IMR-90 (cell line): ENCODE results near the gene SH3TC1. TPM values are rescaled to one million over a fixed set of nuclear protein-coding genes. Genes with fewer than 3 reads are reported as not detected.

ENCODE experiments used
- ATAC-seq: fragments of 200-7000 bp; cut with Tn5 transposase; 2 replicates; pipeline ENCODE4 v1.9.1; 2020; ENCODE audit warnings: low read depth, mild to moderate bottlenecking, moderate library complexity
- BruUV-seq: library from RNA; stranded (reverse); fragments of 400-500 nt; replicated peaks from 2 replicates; lab custom pipeline; 2021; lab: Mats Ljungman, UMichigan
- CTCF ChIA-PET: fragments of 300-600 bp; formaldehyde crosslinking; extraction: SDS; loops from one replicate; lab custom pipeline; 2021; ENCODE audit warnings: antibody characterized with exemption; lab: Yijun Ruan, JAX
- POLR2A ChIA-PET: fragments of 300-600 bp; sonication (Branson Sonifier 250); formaldehyde crosslinking; loops from one replicate; lab custom pipeline; 2022; ENCODE audit warnings: antibody characterized with exemption; ENCODE audit not compliant: unreplicated experiment; lab: Charles Lee
- DNase-seq: peaks from one replicate; pipeline ENCODE4 v3.0.0; 2013
- H2AFZ ChIP-seq: replicated peaks from 2 replicates; pipeline ENCODE3; 2013; ENCODE audit warnings: low read length, mild to moderate bottlenecking; ENCODE audit not compliant: poor library complexity
- H2AK5ac ChIP-seq: 2 replicates; pipeline ENCODE4 v1.6.1; 2013; ENCODE audit warnings: low read depth, low read length, inconsistent platforms
- H2AK9ac ChIP-seq: replicated peaks from 2 replicates; pipeline ENCODE3; 2013; ENCODE audit warnings: mild to moderate bottlenecking, low read depth, low read length, moderate library complexity; ENCODE audit not compliant: poor library complexity
- H2BK120ac ChIP-seq: 2 replicates; pipeline ENCODE4 v1.6.1; 2013; ENCODE audit warnings: low read depth, low read length, inconsistent platforms
- H2BK15ac ChIP-seq: 3 replicates; pipeline ENCODE4 v1.6.1; 2013; ENCODE audit warnings: low read depth, low read length, inconsistent platforms
- H2BK20ac ChIP-seq: 2 replicates; pipeline ENCODE4 v1.6.1; 2013; ENCODE audit warnings: low read depth, mild to moderate bottlenecking, inconsistent platforms, low read length, moderate library complexity
- H2BK5ac ChIP-seq: 2 replicates; pipeline ENCODE4 v1.6.1; 2013; ENCODE audit warnings: mild to moderate bottlenecking, low read depth, low read length, inconsistent platforms; ENCODE audit not compliant: poor library complexity, severe bottlenecking
- H3K14ac ChIP-seq: replicated peaks from 2 replicates; pipeline ENCODE4 v1.6.1; 2013; ENCODE audit warnings: low read depth, low read length, inconsistent platforms
- H3K18ac ChIP-seq: 2 replicates; pipeline ENCODE4 v1.6.1; 2013; ENCODE audit warnings: low read depth, low read length, control low read depth
- H3K23ac ChIP-seq: 2 replicates; pipeline ENCODE4 v1.6.1; 2013; ENCODE audit warnings: low read depth, low read length, inconsistent platforms
- H3K27ac ChIP-seq: 2 replicates; pipeline ENCODE4 v1.5.1; 2013; ENCODE audit warnings: mild to moderate bottlenecking, control low read depth, low read length; ENCODE audit not compliant: insufficient read depth
- H3K27me3 ChIP-seq: 2 replicates; pipeline ENCODE4 v1.6.1; 2013; ENCODE audit warnings: low read length; ENCODE audit not compliant: control insufficient read depth, insufficient read depth
- H3K36me3 ChIP-seq: 2 replicates; pipeline ENCODE4 v1.6.1; 2013; ENCODE audit warnings: low read length, mixed read lengths; ENCODE audit not compliant: control insufficient read depth, insufficient read depth
- H3K4ac ChIP-seq: 2 replicates; pipeline ENCODE4 v1.6.1; 2013; ENCODE audit warnings: low read depth, low read length, inconsistent platforms
- H3K4me1 ChIP-seq: 2 replicates; pipeline ENCODE4 v1.6.1; 2013; ENCODE audit warnings: low read length, mixed read lengths; ENCODE audit not compliant: control insufficient read depth, insufficient read depth
- H3K4me2 ChIP-seq: 2 replicates; pipeline ENCODE4 v1.6.1; 2013; ENCODE audit warnings: low read depth, mild to moderate bottlenecking, control low read depth, low read length, moderate library complexity
- H3K4me3 ChIP-seq: 2 replicates; pipeline ENCODE4 v1.5.1; 2013; ENCODE audit warnings: low read depth, mild to moderate bottlenecking, control low read depth, low read length, moderate library complexity; ENCODE audit not compliant: insufficient read depth
- H3K56ac ChIP-seq: 2 replicates; pipeline ENCODE4 v1.6.1; 2013; ENCODE audit warnings: low read length, inconsistent platforms; ENCODE audit not compliant: insufficient read depth; ENCODE audit errors: extremely low read depth
- H3K79me1 ChIP-seq, 2 experiments: 2 replicates each; pipeline ENCODE4 v1.6.1; 2013; ENCODE audit warnings: low read length in 2 of 2, inconsistent platforms in 1 of 2, low read depth in 1 of 2
- H3K9ac ChIP-seq: 2 replicates; pipeline ENCODE4 v1.6.1; 2013; ENCODE audit warnings: low read depth, low read length, control low read depth
- H3K9me1 ChIP-seq: 2 replicates; pipeline ENCODE4 v1.6.1; 2013; ENCODE audit warnings: low read length, inconsistent platforms; ENCODE audit not compliant: insufficient read depth
- H3K9me3 ChIP-seq: 2 replicates; pipeline ENCODE4 v1.6.1; 2013; ENCODE audit warnings: low read length; ENCODE audit not compliant: control insufficient read depth, insufficient read depth
- H4K20me1 ChIP-seq: 2 replicates; pipeline ENCODE4 v1.6.1; 2013; ENCODE audit warnings: low read length, inconsistent platforms; ENCODE audit not compliant: insufficient read depth
- H4K5ac ChIP-seq: 2 replicates; pipeline ENCODE4 v1.6.1; 2013; ENCODE audit warnings: mild to moderate bottlenecking, low read depth, low read length, control low read depth
- H4K8ac ChIP-seq, 2 experiments: 2 replicates each; pipeline ENCODE4 v1.6.1; 2013; ENCODE audit warnings: low read depth in 2 of 2, low read length in 2 of 2, control low read depth in 1 of 2, inconsistent platforms in 1 of 2
- H4K91ac ChIP-seq: 2 replicates; pipeline ENCODE4 v1.6.1; 2013; ENCODE audit warnings: low read depth, low read length, inconsistent platforms; ENCODE audit not compliant: insufficient read depth
- BHLHE40 ChIP-seq: fragments of 150-350 bp; IDR thresholded peaks from 2 replicates; pipeline ENCODE4 v1.6.1; 2016; ENCODE audit warnings: mild to moderate bottlenecking, low read depth, low read length
- CHD1 ChIP-seq: IDR thresholded peaks from 2 replicates; pipeline ENCODE4 v1.6.1; 2012; ENCODE audit warnings: low read depth, low read length, improper control_type of control experiment
- FOS ChIP-seq: fragments of 150-350 bp; IDR thresholded peaks from 2 replicates; pipeline ENCODE4 v1.6.1; 2016; ENCODE audit warnings: low read depth, low read length
- MXI1 ChIP-seq: IDR thresholded peaks from 2 replicates; pipeline ENCODE4 v1.6.1; 2012; ENCODE audit warnings: low read depth, mild to moderate bottlenecking, low read length, moderate library complexity, borderline replicate concordance
- RCOR1 ChIP-seq: IDR thresholded peaks from 2 replicates; pipeline ENCODE4 v1.6.1; 2012; ENCODE audit warnings: mild to moderate bottlenecking, low read length, improper control_type of control experiment; ENCODE audit not compliant: insufficient replicate concordance
- SMC3 ChIP-seq: fragments of 150-350 bp; IDR thresholded peaks from 2 replicates; pipeline ENCODE4 v1.6.1; 2016; ENCODE audit warnings: low read depth, mild to moderate bottlenecking, antibody characterized with exemption, low read length, moderate library complexity
- WGBS, 2 experiments: methylation state at CpG; one replicate each; pipeline versions ENCODE4 v1.1.5 to v1.1.7; 2013; ENCODE audit warnings: missing lambda C conversion rate in 2 of 2; ENCODE audit not compliant: insufficient read length in 1 of 2; ENCODE audit errors: extremely low coverage in 2 of 2; 5-methylcytosine and 5-hydroxymethylcytosine counted together
- dilution Hi-C: fragments of 300-500 bp; cut with HindIII; formaldehyde crosslinking; loops from one replicate; pipeline ENCODE4 v1.14.3; 2018; ENCODE audit warnings: low sequenced_read_pairs; ENCODE audit not compliant: unreplicated experiment
- in situ Hi-C: fragments of 300-500 bp; cut with MboI; formaldehyde crosslinking; loops from 3 replicates; pipeline ENCODE4 v1.14.3; 2019; ENCODE audit warnings: low sequenced_read_pairs, inconsistent platforms, mixed read lengths
- intact Hi-C: fragments of 100-400 bp; cut with micrococcal nuclease; formaldehyde crosslinking; loops from 2 replicates; pipeline ENCODE4 v1.10.0; 2022
- polyA plus RNA-seq, 3 experiments: library from polyadenylated mRNA; depleted of rRNA; stranded (reverse); fragments of >200 nt; gene quantifications; 2 replicates each; pipeline ENCODE4 v1.2.3, GENCODE V29; 2012; ENCODE audit warnings: low replicate concordance in 1 of 3
- total RNA-seq: library from RNA; depleted of rRNA; stranded (reverse); fragments of >200 nt; gene quantifications from 2 replicates; pipeline ENCODE4 v1.2.3, GENCODE V29; 2012

The SH3TC1 gene
- total and polyA plus RNA-seq, 2 of the 4 experiments (the other 2 are of a cell fraction) = 1.6 to 2.2 TPM

- TF ChIP-seq FOS = no peak
- TF ChIP-seq RCOR1 = no peak
- no peak for TF ChIP-seq SMC3
These were observed 42.5 kb upstream of the SH3TC1 start (continued) for GRCh38 chr4:8156617-8157016.

- Histone ChIP-seq H2AK9ac (no peak overlapping the region), H3K23ac (no peak overlapping the region), H3K56ac (no peak overlapping the region), H4K8ac (no peak overlapping the region), H3K27me3 (peaks cover 54% of the 10 kb centered on the region), H3K27ac (no peak overlapping the region), H2AFZ (no peak overlapping the region), H3K18ac (no peak overlapping the region), H2BK120ac (no peak overlapping the region), H2AK5ac (no peak overlapping the region), H3K9me1 (0 out of 2 replicates have a peak, but pooled peaks cover 4% of the 10 kb centered on the region), H4K5ac (no peak overlapping the region), H4K20me1 (no peaks in the 10 kb centered on the region; the same call in 1 of the 2 replicates), H2BK5ac (no peak overlapping the region), H2BK20ac (no peak overlapping the region), H3K9ac (no peak overlapping the region), H3K79me1 (no peaks in the 10 kb centered on the region), H3K9me3 (no peaks in the 10 kb centered on the region), H3K4me2 (no peak overlapping the region), H4K91ac (no peak overlapping the region), H3K4me1 (peaks cover 5% of the 10 kb centered on the region; the same call in 1 of the 2 replicates), H3K4ac (no peak overlapping the region), H3K36me3 (no peaks in the 10 kb centered on the region), H2BK15ac (no peak overlapping the region), H3K14ac (no peak overlapping the region), H3K4me3 (no peak overlapping the region)
- DNase-seq (no peak), ATAC-seq (no peak)
- TF ChIP-seq RCOR1 = no peak
- TF ChIP-seq CHD1 = no peak
- no peak for TF ChIP-seq BHLHE40
- no peak for TF ChIP-seq SMC3
- TF ChIP-seq MXI1 = no peak
- dilution Hi-C loops (no loop called here), intact Hi-C loops (no loop called here), in situ Hi-C loops (no loop called here)
- WGBS, 2 experiments = 17% methylated on average over 6 of the region's 15 CpGs; no CpG with 5 or more reads in 1 of the 2 experiments
- CTCF ChIA-PET = no interaction called here
- POLR2A ChIA-PET = no interaction called here
- no TSS peak for BruUV-seq
These were observed 41.6 kb upstream of the SH3TC1 start for GRCh38 chr4:8157496-8157895.
